SJSA1 (cell line): Measurements from ENCODE around the gene ZBTB18. TPM values are rescaled to one million over a fixed set of nuclear protein-coding genes. Genes with fewer than 3 reads are reported as not detected.

Source experiments
- DNase-seq, 2 experiments: peaks; one replicate each; pipeline ENCODE4 v3.0.0-alpha.2; 2015 to 2020; ENCODE audit warnings: low spot score in 2 of 2, low read depth in 1 of 2
- H3K27ac ChIP-seq: fragments of 250-450 bp; sonication (Bioruptor Pico); 2 replicates; pipeline ENCODE4 v1.5.1; 2020; ENCODE audit warnings: mild to moderate bottlenecking, moderate library complexity
- H3K27me3 ChIP-seq: fragments of 250-450 bp; sonication (Bioruptor Pico); replicated peaks from 2 replicates; pipeline ENCODE4 v1.5.1; 2020; ENCODE audit warnings: mild to moderate bottlenecking, moderate library complexity
- H3K36me3 ChIP-seq: fragments of 250-450 bp; sonication (Bioruptor Pico); 2 replicates; pipeline ENCODE4 v1.5.1; 2020; ENCODE audit warnings: mild to moderate bottlenecking
- H3K4me1 ChIP-seq: fragments of 250-450 bp; sonication (Bioruptor Pico); replicated peaks from 2 replicates; pipeline ENCODE4 v1.6.1; 2021; ENCODE audit warnings: mild to moderate bottlenecking
- H3K4me3 ChIP-seq: fragments of 250-450 bp; sonication (Bioruptor Pico); 2 replicates; pipeline ENCODE4 v1.5.1; 2020; ENCODE audit warnings: mild to moderate bottlenecking
- H3K9me3 ChIP-seq: fragments of 250-450 bp; sonication (Bioruptor Pico); replicated peaks from 2 replicates; pipeline ENCODE4 v1.5.1; 2020; ENCODE audit warnings: mild to moderate bottlenecking
- total RNA-seq: library from RNA; depleted of rRNA; stranded (reverse); fragments of >200 nt; shearing (Covaris generic); gene quantifications from 2 replicates; pipeline ENCODE4 v1.2.3, GENCODE V29; 2014

ZBTB18 gene
- total RNA-seq, 1 experiment from 2014 or later, result 36.2 TPM

DNA sequence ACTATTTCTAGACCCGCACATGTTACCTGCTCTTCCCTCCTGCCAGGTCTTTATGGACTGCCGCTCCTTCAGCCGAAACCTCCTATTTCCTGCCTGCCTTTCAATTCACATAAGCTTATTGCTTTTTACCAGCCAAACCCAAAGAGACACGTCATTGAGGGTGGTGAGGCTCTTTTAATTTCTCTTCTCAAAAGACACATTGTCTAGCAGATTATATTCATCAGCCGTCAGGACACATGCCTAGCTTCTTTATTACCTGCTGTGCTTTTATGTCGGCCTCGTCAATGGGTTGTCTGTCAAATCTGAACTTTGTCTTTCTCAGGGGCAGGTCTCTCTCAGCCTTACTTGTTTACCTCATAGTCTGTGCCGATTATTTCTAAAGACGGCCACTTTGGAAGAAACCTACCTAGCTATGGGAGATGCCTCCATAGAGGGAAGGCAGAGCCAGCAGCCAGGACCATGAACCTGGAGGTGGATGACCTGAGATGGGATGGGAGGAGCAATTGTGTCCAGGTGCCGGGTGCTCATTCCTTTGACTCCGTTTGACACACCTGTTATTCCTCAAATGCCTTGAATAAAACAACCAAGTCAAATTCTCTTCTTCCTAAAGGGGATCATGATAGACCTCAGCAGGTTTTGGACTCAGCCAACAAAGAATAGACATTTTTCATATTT, 42.0 kb downstream of the ZBTB18 start:
- Histone ChIP-seq H3K27ac (no peak overlapping the region), H3K4me3 (no peak overlapping the region), H3K27me3 (no peaks in the 10 kb centered on the region), H3K4me1 (peaks cover 19% of the 10 kb centered on the region), H3K36me3 (no peaks in the 10 kb centered on the region), H3K9me3 (no peaks in the 10 kb centered on the region)
- DNase-seq, result no peak

DNA sequence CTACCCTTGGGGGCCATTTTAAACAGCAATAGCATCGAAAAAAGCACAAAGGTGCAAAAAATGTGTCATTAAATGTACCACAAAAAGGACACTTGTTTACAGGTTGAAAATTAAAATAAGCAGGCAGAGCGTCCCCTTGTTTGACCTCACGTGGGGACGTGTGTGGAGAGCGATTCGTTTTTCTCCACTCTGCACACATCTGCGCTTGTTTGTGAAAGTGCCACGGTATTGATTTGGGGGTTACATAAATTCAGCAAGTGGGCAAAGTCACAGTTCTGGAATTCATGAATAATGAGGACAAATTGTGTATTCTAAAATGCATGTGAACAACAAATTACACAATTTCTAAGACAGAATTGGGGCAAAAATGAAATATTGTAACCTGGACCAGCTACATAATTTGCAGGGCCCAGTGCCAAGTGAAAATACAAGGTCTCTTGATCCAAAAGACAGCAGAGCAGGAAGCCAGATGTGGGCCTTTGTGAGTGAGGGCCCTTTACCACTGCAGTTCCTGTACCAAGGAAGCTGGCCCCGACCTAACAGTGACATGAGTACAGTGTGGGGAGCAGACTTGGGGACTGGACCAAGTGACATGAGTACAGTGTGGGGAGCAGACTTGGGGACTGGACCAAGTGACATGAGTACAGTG, 43.9 kb downstream of the ZBTB18 start:
- no peaks in the 10 kb centered on the region for H3K36me3 ChIP-seq
- no peak overlapping the region for H3K4me3 ChIP-seq
- H3K27me3 ChIP-seq, result no peaks in the 10 kb centered on the region
- no peak overlapping the region for H3K27ac ChIP-seq
- H3K4me1 ChIP-seq, result peaks cover 24% of the 10 kb centered on the region
- DNase-seq, result no peak
- no peaks in the 10 kb centered on the region for H3K9me3 ChIP-seq

DNA sequence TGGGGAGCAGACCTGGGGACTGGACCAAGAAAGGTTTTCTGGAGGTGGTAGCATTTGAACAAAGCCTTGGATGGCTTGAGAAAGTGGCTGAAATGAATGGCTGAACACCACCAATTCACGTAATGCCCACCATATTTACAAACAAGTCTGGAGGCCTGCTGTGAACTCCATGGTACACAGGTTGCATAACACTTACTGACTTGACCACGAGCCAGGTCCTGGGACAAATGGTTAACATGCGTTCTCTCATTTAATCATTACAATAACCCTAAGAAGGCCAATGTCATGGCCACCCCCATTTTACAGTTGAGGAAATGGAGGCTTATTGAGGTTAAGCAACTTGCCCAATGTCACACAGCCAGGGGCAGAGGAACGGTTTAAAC, 44.4 kb downstream of the ZBTB18 start:
- H3K27ac ChIP-seq, result no peak overlapping the region
- H3K9me3 ChIP-seq, result no peaks in the 10 kb centered on the region
- H3K4me3 ChIP-seq, result no peak overlapping the region
- no peaks in the 10 kb centered on the region for H3K36me3 ChIP-seq
- H3K4me1 ChIP-seq, result peaks cover 27% of the 10 kb centered on the region
- DNase-seq, result no peak
- H3K27me3 ChIP-seq, result no peaks in the 10 kb centered on the region

DNA sequence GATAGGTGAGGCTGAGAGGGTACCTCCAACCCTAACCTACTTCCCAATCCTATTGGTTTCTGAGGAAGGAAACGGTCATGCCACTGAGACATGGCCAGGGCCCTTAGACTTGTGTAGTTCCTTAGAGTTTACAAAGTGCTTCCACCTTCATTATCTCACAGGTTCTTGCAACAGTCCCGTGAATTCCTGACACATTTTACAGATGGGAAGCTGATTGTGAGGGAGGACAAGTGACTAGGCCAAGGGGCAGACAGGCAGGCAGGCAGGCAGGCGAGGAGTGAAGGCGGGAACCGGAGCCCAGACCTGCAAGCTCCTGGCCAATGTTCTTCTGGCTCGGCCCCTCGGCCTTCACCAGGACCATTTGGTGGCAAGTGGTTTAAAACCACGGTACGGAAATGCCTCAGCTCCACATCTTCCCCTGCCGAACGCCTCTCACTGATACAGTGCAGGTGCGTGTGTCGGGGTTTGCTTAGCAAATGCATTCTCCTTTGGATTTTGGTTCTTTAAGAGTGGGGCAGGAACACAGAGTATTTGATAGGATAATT, 45.1 kb downstream of the ZBTB18 start:
- Histone ChIP-seq H3K27ac (no peak overlapping the region), H3K4me1 (peaks cover 33% of the 10 kb centered on the region), H3K9me3 (no peaks in the 10 kb centered on the region), H3K4me3 (no peak overlapping the region), H3K36me3 (no peaks in the 10 kb centered on the region), H3K27me3 (no peaks in the 10 kb centered on the region)
- DNase-seq, result no peak

DNA sequence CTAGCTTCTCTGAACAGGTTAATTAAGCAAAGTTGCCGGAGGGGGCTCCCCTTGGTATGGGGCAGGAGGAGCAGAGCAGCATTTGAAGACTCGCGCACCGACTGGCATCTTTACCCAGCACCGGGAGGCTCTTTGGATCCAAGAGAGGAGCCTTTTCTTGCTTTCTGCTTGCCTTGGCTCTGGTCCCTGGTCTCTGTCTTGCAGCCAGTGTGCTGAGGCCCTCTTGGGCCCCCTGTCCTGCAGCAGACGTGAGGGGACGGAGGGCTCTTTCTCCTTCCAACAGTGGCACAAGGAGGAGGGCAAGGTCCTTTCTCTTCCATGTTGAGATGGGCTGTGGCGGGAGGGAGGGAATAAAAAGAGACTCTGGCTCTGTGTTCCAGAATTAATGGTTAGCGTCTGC, 45.6 kb downstream of the ZBTB18 start:
- no peak for DNase-seq
- Histone ChIP-seq H3K4me1 (peaks cover 36% of the 10 kb centered on the region), H3K27ac (no peak overlapping the region), H3K36me3 (no peaks in the 10 kb centered on the region), H3K9me3 (no peaks in the 10 kb centered on the region), H3K27me3 (no peaks in the 10 kb centered on the region), H3K4me3 (no peak overlapping the region)

DNA sequence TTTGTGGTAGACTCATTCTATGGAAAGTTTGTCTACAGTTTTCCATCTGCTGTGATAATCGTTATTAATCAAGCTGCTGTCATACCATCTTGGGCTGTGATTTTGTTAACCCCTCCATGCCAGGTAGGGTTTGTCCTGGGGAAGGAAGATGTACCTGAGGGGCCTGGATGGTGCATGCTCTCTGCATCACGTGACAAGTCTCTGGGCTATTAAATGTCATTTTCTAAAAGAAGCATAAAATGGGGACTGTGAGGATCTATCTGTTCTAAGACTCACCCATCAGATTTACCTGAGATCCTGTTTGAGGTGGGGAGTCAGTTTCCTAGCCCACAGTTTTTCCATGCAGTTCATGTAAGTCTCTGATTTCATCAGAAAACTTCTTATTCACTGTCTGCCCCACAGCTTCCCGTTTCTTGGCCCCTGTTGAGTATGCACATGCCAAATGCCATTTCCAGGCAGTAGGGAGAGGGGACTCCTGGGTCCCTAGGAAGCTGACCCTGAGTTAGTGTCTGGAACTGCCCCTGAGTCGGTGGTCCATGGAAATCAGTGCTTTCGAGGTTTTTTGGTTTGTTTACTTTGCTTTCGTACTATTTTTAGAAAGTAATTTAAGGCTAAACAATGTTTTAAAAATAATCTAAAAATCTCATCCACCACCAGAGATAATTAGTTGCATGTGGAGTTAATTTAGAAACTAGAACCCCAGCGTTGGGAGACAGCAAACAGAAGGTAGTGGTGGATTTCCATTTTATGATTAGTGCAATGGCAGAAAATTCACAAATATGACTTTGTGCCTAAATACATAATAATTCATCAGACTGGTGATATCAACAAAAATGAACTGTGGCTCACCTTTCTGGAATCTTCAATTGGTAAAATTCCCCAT, 46.7 kb downstream of the ZBTB18 start:
- Histone ChIP-seq H3K4me1 (peaks cover 25% of the 10 kb centered on the region), H3K27ac (no peak overlapping the region), H3K27me3 (no peaks in the 10 kb centered on the region), H3K36me3 (no peaks in the 10 kb centered on the region), H3K4me3 (no peak overlapping the region), H3K9me3 (no peaks in the 10 kb centered on the region)
- DNase-seq, result no peak

DNA sequence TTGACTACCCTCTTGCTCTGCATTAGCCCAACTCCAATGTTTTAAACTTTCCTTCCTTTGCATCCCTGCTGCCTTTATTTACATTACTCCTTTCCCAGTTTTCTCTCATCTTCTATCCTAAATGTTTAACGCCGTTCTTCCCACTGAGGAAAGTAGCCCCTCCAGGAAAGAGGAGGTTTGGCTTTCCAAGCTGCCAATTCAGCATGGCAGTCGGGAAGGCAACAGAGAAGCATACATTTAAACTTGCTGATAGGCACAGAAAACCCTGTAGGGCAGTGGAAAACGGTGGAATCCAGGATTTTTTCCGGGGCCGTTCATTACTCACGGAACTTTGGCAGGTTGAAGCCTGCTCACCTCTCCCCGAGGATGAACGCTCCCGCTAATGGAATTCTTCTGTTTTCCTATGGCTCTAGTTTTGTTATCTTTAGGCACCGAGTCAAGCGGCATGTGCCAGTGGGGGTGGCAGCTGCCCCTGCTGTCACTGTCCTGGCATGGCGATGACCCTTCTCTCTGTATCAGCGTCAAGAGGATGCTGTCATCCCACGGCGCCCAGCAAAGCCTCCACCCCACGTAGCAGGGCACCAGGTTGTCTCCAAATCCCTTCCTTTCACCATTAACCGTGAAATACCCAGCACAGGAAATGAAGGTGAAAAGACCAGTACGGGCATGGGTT, 48.3 kb downstream of the ZBTB18 start:
- Histone ChIP-seq H3K27me3 (no peaks in the 10 kb centered on the region), H3K4me3 (no peak overlapping the region), H3K27ac (no peak overlapping the region), H3K4me1 (peaks cover 32% of the 10 kb centered on the region), H3K36me3 (no peaks in the 10 kb centered on the region), H3K9me3 (no peaks in the 10 kb centered on the region)
- no peak for DNase-seq

DNA sequence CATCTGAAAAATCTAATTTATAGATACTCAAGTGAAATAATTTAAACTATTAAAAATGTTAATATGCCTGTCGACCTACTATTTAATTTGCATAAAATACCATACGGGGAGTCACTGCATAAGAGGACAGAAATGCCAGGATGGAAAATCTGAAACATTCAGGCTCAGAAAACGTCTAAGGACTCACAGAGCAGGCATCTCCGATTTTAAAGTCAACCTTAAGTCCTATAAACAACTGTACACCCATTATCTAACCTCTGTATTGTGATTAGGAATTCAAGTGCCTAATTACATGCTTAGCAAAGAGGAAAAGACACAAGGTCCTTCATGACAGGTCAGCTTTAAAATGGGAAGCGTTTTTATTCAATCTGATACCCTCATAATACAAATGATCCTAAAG, 49.2 kb downstream of the ZBTB18 start:
- DNase-seq, result no peak
- H3K27me3 ChIP-seq, result no peaks in the 10 kb centered on the region
- H3K36me3 ChIP-seq, result no peaks in the 10 kb centered on the region
- H3K27ac ChIP-seq, result no peak overlapping the region
- H3K4me3 ChIP-seq, result no peak overlapping the region
- no peaks in the 10 kb centered on the region for H3K9me3 ChIP-seq
- peaks cover 41% of the 10 kb centered on the region for H3K4me1 ChIP-seq

DNA sequence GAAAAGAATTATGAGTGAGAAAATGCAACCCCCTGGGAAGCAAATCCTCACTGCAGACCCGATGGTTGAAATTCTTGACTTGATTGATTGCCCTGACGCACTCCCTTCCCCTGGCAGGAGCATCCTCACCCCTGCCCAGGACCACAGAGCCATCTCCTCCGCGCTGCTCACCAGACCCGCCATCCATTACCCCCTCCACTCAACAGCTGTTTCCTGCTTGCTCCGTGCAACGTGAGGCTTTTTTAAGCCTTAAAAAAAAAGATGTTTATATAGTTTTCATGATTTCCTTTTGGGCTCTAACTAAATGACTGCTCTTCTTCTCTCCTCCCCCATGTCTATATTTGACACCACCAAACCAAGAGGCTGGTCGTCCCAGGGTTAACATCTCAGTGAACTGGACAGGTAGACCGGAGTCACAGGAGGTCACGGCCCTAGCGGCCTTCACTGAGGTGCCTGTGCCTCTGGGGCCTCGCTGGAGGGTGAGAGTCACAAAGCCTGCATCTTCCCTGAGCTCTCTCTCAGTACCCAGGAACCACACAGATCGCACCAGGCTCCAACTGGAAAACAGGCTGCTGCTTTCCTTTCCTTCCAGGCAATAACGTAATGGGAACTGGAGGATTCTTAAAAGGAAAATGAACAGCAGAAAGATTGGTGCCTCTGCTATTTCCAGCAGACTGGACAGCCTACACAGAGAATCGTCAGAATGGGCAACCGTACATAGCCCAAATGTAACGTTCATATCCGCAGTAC, 49.8 kb downstream of the ZBTB18 start:
- Histone ChIP-seq H3K9me3 (no peaks in the 10 kb centered on the region), H3K27ac (no peak overlapping the region), H3K4me3 (no peak overlapping the region), H3K36me3 (no peaks in the 10 kb centered on the region), H3K27me3 (no peaks in the 10 kb centered on the region), H3K4me1 (peaks cover 47% of the 10 kb centered on the region)
- DNase-seq, result no peak

DNA sequence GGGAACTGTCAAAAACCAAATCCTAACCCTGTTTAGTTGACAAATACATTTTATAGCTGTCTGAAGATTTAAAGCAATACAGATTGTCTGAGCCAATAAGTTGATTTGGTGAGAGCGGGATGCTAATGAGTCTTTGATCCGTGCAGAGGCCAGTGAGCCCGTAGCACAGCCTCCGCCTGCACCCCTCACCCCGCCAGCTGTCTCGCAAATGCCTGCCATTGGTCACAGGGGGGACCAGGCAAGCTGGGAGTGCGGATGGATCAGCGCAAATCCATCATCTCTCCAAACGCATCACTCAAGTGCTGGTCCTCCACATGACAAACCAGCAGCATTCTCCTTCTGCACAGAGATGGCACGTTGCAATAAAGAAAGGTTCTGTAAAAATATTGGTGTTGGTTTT, 51.0 kb downstream of the ZBTB18 start:
- Histone ChIP-seq H3K27me3 (no peaks in the 10 kb centered on the region), H3K36me3 (no peaks in the 10 kb centered on the region), H3K27ac (no peak overlapping the region), H3K4me1 (peaks cover 58% of the 10 kb centered on the region), H3K4me3 (no peak overlapping the region), H3K9me3 (no peaks in the 10 kb centered on the region)
- no peak for DNase-seq

DNA sequence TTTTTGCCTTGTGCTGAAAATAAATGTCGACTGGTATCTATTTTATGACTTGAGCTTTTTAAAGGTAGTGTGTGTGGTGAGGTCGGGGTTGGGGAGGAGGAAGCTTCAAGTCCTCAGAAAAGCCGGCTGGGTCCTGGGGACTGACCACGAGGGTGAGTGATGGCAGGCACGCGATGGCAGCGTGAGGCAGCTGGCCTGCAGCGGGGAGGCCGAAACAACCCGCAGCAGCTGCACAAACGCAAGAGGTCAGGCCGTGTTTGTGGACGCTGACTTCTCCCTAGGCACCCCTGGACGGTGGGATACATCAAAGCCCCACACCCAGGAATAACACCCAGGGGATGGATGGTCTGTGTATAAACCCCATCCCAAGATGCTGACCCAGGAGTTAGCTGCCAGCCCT, 51.4 kb downstream of the ZBTB18 start:
- Histone ChIP-seq H3K4me3 (no peak overlapping the region), H3K27me3 (no peaks in the 10 kb centered on the region), H3K4me1 (peaks cover 63% of the 10 kb centered on the region), H3K36me3 (no peaks in the 10 kb centered on the region), H3K9me3 (no peaks in the 10 kb centered on the region), H3K27ac (no peak overlapping the region)
- DNase-seq, result no peak

DNA sequence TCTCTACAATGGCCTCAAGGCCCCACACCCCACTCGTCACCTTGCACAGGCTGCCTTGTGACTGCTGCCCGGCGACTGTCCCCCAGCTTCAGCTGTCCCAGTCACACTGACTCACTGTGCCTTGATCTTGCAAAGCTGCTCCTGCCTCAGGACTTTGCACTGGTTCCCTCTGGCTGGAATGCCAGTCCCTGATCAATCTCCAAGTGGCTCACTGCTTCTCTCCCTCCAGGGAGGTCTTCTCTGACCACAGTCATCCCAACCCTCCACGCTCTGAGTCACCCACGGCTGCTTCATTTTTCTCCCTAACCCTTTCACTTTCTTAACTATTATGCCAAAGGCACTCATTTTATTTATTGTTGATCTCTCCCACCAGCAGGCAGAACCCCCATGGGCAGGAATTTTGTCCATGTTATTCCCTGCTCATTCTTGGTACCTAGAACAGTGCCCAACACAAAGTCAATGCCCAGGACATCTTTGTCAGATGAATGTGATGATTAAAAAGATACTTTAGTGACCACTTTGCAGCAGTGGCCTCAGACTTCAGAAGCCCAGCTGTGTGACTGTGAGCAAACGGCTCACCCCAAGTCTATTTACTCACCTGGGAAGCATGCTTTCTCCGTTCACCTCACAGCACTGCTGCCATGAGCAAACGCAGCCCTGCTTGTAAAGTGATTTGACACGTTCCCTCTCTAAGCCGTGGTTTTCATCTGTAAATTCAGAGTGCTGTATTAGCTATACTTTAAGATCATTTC, 53.4 kb downstream of the ZBTB18 start:
- Histone ChIP-seq H3K4me3 (no peak overlapping the region), H3K27ac (peak overlapping the region; percentile 61), H3K27me3 (no peaks in the 10 kb centered on the region), H3K36me3 (no peaks in the 10 kb centered on the region), H3K9me3 (no peaks in the 10 kb centered on the region), H3K4me1 (peaks cover 55% of the 10 kb centered on the region)
- DNase-seq, result peak; percentile 97 to 98
